OCI-LY7 (cell line): ENCODE results near the gene CDH19. TPM values are rescaled to one million over a fixed set of nuclear protein-coding genes. Genes with fewer than 3 reads are reported as not detected.

ENCODE experiments used
- BruUV-seq: library from RNA; stranded (reverse); fragments of 400-500 nt; replicated peaks from 2 replicates; lab custom pipeline; 2021; lab: Mats Ljungman, UMichigan
- CTCF ChIA-PET: fragments of 300-600 bp; sonication (Branson Sonifier 250); formaldehyde crosslinking; loops from one replicate; lab custom pipeline; 2022; ENCODE audit warnings: antibody characterized with exemption; ENCODE audit not compliant: unreplicated experiment; lab: Charles Lee
- POLR2A ChIA-PET: fragments of 300-600 bp; sonication (Branson Sonifier 250); formaldehyde crosslinking; loops from one replicate; lab custom pipeline; 2022; ENCODE audit warnings: antibody characterized with exemption; lab: Charles Lee
- DNase-seq: peaks from one replicate; pipeline ENCODE4 v3.0.0-alpha.2; 2015; ENCODE audit warnings: low spot score
- H2AFZ ChIP-seq: fragments of 200-600 bp; sonication (generic), shearing (Covaris generic); 2 replicates; pipeline ENCODE4 v1.6.1; 2014; ENCODE audit warnings: mild to moderate bottlenecking, antibody characterized with exemption, low read length, moderate library complexity
- H3K27ac ChIP-seq: fragments of 200-600 bp; sonication (generic); 2 replicates; pipeline ENCODE4 v1.5.1; 2014; ENCODE audit warnings: mixed run types, low read depth, mild to moderate bottlenecking, moderate library complexity, low read length, inconsistent platforms; ENCODE audit not compliant: poor library complexity, severe bottlenecking
- H3K36me3 ChIP-seq: fragments of 200-600 bp; sonication (generic); 2 replicates; pipeline ENCODE4 v1.6.1; 2014; ENCODE audit warnings: mild to moderate bottlenecking, antibody characterized with exemption, low read length, moderate library complexity, mixed read lengths; ENCODE audit not compliant: insufficient read depth
- H3K4me1 ChIP-seq: fragments of 200-600 bp; sonication (generic); 2 replicates; pipeline ENCODE4 v1.5.1; 2014; ENCODE audit warnings: mild to moderate bottlenecking, low read length; ENCODE audit not compliant: insufficient read depth, poor library complexity, severe bottlenecking
- H3K4me2 ChIP-seq: fragments of 200-600 bp; sonication (generic); 2 replicates; pipeline ENCODE4 v1.6.1; 2014; ENCODE audit warnings: mild to moderate bottlenecking, low read length
- H3K4me3 ChIP-seq: fragments of 200-600 bp; sonication (generic); 2 replicates; pipeline ENCODE4 v1.5.1; 2014; ENCODE audit warnings: mild to moderate bottlenecking, low read depth, low read length; ENCODE audit not compliant: poor library complexity, severe bottlenecking
- H3K79me2 ChIP-seq: fragments of 200-600 bp; sonication (generic); 2 replicates; pipeline ENCODE4 v1.6.1; 2016; ENCODE audit warnings: low read depth, mild to moderate bottlenecking, low read length, moderate library complexity, mixed read lengths; ENCODE audit not compliant: insufficient read depth
- H3K9me2 ChIP-seq: fragments of 200-600 bp; sonication (generic); 2 replicates; pipeline ENCODE4 v1.6.1; 2016; ENCODE audit warnings: mild to moderate bottlenecking, low read length, mixed read lengths; ENCODE audit not compliant: insufficient read depth
- H3K9me3 ChIP-seq: fragments of 200-600 bp; sonication (generic); 2 replicates; pipeline ENCODE4 v1.6.1; 2014; ENCODE audit warnings: mild to moderate bottlenecking, mixed run types, low read length, mixed read lengths
- H4K20me1 ChIP-seq: fragments of 200-600 bp; sonication (generic); 2 replicates; pipeline ENCODE4 v1.6.1; 2014; ENCODE audit warnings: mild to moderate bottlenecking, antibody characterized with exemption, low read length, moderate library complexity, mixed read lengths; ENCODE audit not compliant: insufficient read depth
- EZH2phosphoT487 ChIP-seq: fragments of 200-600 bp; sonication (generic); IDR thresholded peaks from 2 replicates; pipeline ENCODE4 v1.6.1; 2018; ENCODE audit warnings: low read depth, borderline replicate concordance, mild to moderate bottlenecking, mixed run types, antibody characterized with exemption, low read length, moderate library complexity, mixed read lengths
- intact Hi-C: fragments of 100-400 bp; cut with micrococcal nuclease; formaldehyde crosslinking; loops from one replicate; pipeline ENCODE4 v1.10.0; 2022; ENCODE audit not compliant: unreplicated experiment
- total RNA-seq, 2 experiments: library from RNA; depleted of rRNA in 1 of 2; stranded (reverse); fragments of >200 nt in 1 of 2; shearing (Covaris generic) in 1 of 2; gene quantifications; 2 replicates each; pipeline ENCODE4 v1.2.3, GENCODE V29; 2014 to 2022
- TF ChIP-seq, protein P1 (sequence below): fragments of 200-600 bp; sonication (generic); conservative IDR thresholded peaks from 2 replicates; pipeline ENCODE4 v1.5.1; 2014; ENCODE audit warnings: mild to moderate bottlenecking, antibody characterized with exemption, low read length, moderate library complexity, mixed read lengths

Gene CDH19
- total RNA-seq, 2 experiments from 2014 or later, result not detected

DNA sequence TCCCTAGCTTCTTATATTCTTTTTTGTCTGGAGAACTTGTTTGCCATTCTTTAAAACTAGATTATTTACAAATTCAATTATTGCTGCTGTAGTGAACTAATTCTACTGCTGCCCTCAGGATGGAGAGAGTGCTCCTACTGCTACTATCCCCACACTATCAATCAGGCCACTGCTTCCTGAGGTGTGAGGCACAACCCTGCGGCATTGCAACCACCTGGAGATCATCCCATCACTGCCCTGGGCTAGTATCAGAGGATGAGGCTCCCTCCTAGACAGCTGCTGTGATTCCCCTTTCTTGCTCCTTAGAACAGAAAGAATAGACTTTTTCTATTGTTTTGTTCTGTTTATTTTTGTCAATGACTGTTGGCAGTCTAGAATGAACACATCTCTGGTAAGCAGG is 146.6 kb downstream of the CDH19 start:
- CTCF ChIA-PET, result no interaction called here
- POLR2A ChIA-PET, result no interaction called here
- H3K9me3 ChIP-seq, result no peaks in the 10 kb centered on the region
- no peaks in the 10 kb centered on the region for H3K36me3 ChIP-seq
- H3K4me2 ChIP-seq, result no peak overlapping the region
- H2AFZ ChIP-seq, result no peak overlapping the region
- no TSS peak for BruUV-seq
- TF ChIP-seq, protein P1, sequence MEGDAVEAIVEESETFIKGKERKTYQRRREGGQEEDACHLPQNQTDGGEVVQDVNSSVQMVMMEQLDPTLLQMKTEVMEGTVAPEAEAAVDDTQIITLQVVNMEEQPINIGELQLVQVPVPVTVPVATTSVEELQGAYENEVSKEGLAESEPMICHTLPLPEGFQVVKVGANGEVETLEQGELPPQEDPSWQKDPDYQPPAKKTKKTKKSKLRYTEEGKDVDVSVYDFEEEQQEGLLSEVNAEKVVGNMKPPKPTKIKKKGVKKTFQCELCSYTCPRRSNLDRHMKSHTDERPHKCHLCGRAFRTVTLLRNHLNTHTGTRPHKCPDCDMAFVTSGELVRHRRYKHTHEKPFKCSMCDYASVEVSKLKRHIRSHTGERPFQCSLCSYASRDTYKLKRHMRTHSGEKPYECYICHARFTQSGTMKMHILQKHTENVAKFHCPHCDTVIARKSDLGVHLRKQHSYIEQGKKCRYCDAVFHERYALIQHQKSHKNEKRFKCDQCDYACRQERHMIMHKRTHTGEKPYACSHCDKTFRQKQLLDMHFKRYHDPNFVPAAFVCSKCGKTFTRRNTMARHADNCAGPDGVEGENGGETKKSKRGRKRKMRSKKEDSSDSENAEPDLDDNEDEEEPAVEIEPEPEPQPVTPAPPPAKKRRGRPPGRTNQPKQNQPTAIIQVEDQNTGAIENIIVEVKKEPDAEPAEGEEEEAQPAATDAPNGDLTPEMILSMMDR, result no peak
- no peak for TF ChIP-seq EZH2phosphoT487
- H3K79me2 ChIP-seq, result no peaks in the 10 kb centered on the region
- no peak overlapping the region for H3K27ac ChIP-seq
- intact Hi-C loops, result no loop called here
- no peak overlapping the region for H3K4me3 ChIP-seq
- H4K20me1 ChIP-seq, result no peaks in the 10 kb centered on the region
- DNase-seq, result no peak
- no peaks in the 10 kb centered on the region for H3K9me2 ChIP-seq
- no peaks in the 10 kb centered on the region for H3K4me1 ChIP-seq
